GM19193 (cell line): Measurements from ENCODE around the gene GRAMD2B.

Source experiments
- POLR2A ChIP-seq: IDR thresholded peaks from 4 replicates; pipeline ENCODE4 v1.6.1; 2011; ENCODE audit not compliant: insufficient read depth, insufficient read length; ENCODE audit errors: extremely low read depth

The GRAMD2B gene

GRCh38 chr5:126422994-126423788 lies at the start of gene GRAMD2B:
Gene GRAMD2B (plus strand): TSS chr5:126423409. CDS start chr5:126423607, 198 bp downstream.
- peak; percentile 66 for TF ChIP-seq POLR2A

GRCh38 chr5:126374109-126374416 lies 49.1 kb upstream of the GRAMD2B start:
- TF ChIP-seq POLR2A = no peak

- no peak for TF ChIP-seq POLR2A
These were observed 46.8 kb upstream of the GRAMD2B start for GRCh38 chr5:126376443-126376842.

- no peak for TF ChIP-seq POLR2A
These were observed 45.8 kb upstream of the GRAMD2B start for GRCh38 chr5:126377424-126377823.

GRCh38 chr5:126383246-126383645 lies 40.0 kb upstream of the GRAMD2B start:
- no peak for TF ChIP-seq POLR2A

GRCh38 chr5:126383776-126384175 lies 39.4 kb upstream of the GRAMD2B start:
- no peak for TF ChIP-seq POLR2A

- TF ChIP-seq POLR2A = no peak
These were observed 38.2 kb upstream of the GRAMD2B start for GRCh38 chr5:126384985-126385384.

- no peak for TF ChIP-seq POLR2A
These were observed 37.4 kb upstream of the GRAMD2B start for GRCh38 chr5:126385524-126386502.

- no peak for TF ChIP-seq POLR2A
These were observed 34.0 kb upstream of the GRAMD2B start for GRCh38 chr5:126389179-126389578.

GRCh38 chr5:126390051-126390450 lies 33.2 kb upstream of the GRAMD2B start:
- no peak for TF ChIP-seq POLR2A

- TF ChIP-seq POLR2A = no peak
These were observed 31.8 kb upstream of the GRAMD2B start for GRCh38 chr5:126391386-126391785.

GRCh38 chr5:126394211-126394788 lies 28.9 kb upstream of the GRAMD2B start:
- TF ChIP-seq POLR2A = no peak

GRCh38 chr5:126395198-126395597 lies 28.0 kb upstream of the GRAMD2B start:
- no peak for TF ChIP-seq POLR2A

GRCh38 chr5:126395605-126396004 lies 27.6 kb upstream of the GRAMD2B start:
- no peak for TF ChIP-seq POLR2A

- TF ChIP-seq POLR2A = no peak
These were observed 24.4 kb upstream of the GRAMD2B start for GRCh38 chr5:126398791-126399190.
